IMR-90 (cell line): ENCODE measurements around the gene PXDC1.

ENCODE experiments used
- CEBPB ChIP-seq: IDR thresholded peaks from 2 replicates; pipeline ENCODE4 v1.6.1; 2012; ENCODE audit warnings: low read depth, low read length, improper control_type of control experiment
- POLR2A ChIP-seq: IDR thresholded peaks from 2 replicates; pipeline ENCODE4 v1.6.1; 2012; ENCODE audit warnings: mild to moderate bottlenecking, low read depth, low read length
- RCOR1 ChIP-seq: IDR thresholded peaks from 2 replicates; pipeline ENCODE4 v1.6.1; 2012; ENCODE audit warnings: mild to moderate bottlenecking, low read length, improper control_type of control experiment; ENCODE audit not compliant: insufficient replicate concordance
- TF ChIP-seq, protein P1 (sequence below): conservative IDR thresholded peaks from 2 replicates; pipeline ENCODE4 v1.5.1; 2012; ENCODE audit warnings: mild to moderate bottlenecking, low read depth, low read length, improper control_type of control experiment
- TF ChIP-seq, protein P2 (sequence below): fragments of 150-350 bp; IDR thresholded peaks from 2 replicates; pipeline ENCODE4 v1.6.1; 2016; ENCODE audit warnings: low read depth, mild to moderate bottlenecking, low read length, moderate library complexity, borderline replicate concordance

- no peak for TF ChIP-seq RCOR1
- TF ChIP-seq POLR2A = no peak
- TF ChIP-seq CEBPB = no peak
- TF ChIP-seq, protein P1, sequence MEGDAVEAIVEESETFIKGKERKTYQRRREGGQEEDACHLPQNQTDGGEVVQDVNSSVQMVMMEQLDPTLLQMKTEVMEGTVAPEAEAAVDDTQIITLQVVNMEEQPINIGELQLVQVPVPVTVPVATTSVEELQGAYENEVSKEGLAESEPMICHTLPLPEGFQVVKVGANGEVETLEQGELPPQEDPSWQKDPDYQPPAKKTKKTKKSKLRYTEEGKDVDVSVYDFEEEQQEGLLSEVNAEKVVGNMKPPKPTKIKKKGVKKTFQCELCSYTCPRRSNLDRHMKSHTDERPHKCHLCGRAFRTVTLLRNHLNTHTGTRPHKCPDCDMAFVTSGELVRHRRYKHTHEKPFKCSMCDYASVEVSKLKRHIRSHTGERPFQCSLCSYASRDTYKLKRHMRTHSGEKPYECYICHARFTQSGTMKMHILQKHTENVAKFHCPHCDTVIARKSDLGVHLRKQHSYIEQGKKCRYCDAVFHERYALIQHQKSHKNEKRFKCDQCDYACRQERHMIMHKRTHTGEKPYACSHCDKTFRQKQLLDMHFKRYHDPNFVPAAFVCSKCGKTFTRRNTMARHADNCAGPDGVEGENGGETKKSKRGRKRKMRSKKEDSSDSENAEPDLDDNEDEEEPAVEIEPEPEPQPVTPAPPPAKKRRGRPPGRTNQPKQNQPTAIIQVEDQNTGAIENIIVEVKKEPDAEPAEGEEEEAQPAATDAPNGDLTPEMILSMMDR = no peak
- TF ChIP-seq, protein P2, sequence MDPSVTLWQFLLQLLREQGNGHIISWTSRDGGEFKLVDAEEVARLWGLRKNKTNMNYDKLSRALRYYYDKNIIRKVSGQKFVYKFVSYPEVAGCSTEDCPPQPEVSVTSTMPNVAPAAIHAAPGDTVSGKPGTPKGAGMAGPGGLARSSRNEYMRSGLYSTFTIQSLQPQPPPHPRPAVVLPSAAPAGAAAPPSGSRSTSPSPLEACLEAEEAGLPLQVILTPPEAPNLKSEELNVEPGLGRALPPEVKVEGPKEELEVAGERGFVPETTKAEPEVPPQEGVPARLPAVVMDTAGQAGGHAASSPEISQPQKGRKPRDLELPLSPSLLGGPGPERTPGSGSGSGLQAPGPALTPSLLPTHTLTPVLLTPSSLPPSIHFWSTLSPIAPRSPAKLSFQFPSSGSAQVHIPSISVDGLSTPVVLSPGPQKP = no peak
These were observed 23.9 kb upstream of the PXDC1 start for GRCh38 chr6:3775386-3775785.
